ENCODE results near the gene NCOA1. TPM values are rescaled to one million over a fixed set of nuclear protein-coding genes. Genes with fewer than 3 reads are reported as not detected.

Gene NCOA1
- total RNA-seq, 3 donors from 2014 or later, result 34.8 to 55.6 (median 43.6) TPM

- peaks cover 2% of the 10 kb centered on the region for H3K4me1 ChIP-seq (ENCODE audit: low read depth)
- DNase-seq (no peak), ATAC-seq (no peak)
- TF ChIP-seq, protein P1, sequence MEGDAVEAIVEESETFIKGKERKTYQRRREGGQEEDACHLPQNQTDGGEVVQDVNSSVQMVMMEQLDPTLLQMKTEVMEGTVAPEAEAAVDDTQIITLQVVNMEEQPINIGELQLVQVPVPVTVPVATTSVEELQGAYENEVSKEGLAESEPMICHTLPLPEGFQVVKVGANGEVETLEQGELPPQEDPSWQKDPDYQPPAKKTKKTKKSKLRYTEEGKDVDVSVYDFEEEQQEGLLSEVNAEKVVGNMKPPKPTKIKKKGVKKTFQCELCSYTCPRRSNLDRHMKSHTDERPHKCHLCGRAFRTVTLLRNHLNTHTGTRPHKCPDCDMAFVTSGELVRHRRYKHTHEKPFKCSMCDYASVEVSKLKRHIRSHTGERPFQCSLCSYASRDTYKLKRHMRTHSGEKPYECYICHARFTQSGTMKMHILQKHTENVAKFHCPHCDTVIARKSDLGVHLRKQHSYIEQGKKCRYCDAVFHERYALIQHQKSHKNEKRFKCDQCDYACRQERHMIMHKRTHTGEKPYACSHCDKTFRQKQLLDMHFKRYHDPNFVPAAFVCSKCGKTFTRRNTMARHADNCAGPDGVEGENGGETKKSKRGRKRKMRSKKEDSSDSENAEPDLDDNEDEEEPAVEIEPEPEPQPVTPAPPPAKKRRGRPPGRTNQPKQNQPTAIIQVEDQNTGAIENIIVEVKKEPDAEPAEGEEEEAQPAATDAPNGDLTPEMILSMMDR (IDR thresholded peaks at IDR 0.05), result no peak
- no peaks in the 10 kb centered on the region for H3K36me3 ChIP-seq (ENCODE audit: low read depth)
- H3K4me3 ChIP-seq, result no peak overlapping the region
- H3K9me3 ChIP-seq, result no peaks in the 10 kb centered on the region
- intact Hi-C loops (cut with DNase I, micrococcal nuclease), result no loop called here
Observed at GRCh38 chr2:24510771-24511170, 19.7 kb downstream of the NCOA1 start.

GRCh38 chr2:24511198-24511597 is 20.1 kb downstream of the NCOA1 start:
- no peak for DNase-seq
- ATAC-seq, result no peak
- TF ChIP-seq, protein P1 (IDR thresholded peaks at IDR 0.05), result no peak
- peaks cover 2% of the 10 kb centered on the region for H3K4me1 ChIP-seq (ENCODE audit: low read depth)
- H3K4me3 ChIP-seq, result no peak overlapping the region
- intact Hi-C loops (cut with DNase I, micrococcal nuclease), result no loop called here
- no peaks in the 10 kb centered on the region for H3K9me3 ChIP-seq
- H3K36me3 ChIP-seq (ENCODE audit: low read depth), result no peaks in the 10 kb centered on the region

DNA sequence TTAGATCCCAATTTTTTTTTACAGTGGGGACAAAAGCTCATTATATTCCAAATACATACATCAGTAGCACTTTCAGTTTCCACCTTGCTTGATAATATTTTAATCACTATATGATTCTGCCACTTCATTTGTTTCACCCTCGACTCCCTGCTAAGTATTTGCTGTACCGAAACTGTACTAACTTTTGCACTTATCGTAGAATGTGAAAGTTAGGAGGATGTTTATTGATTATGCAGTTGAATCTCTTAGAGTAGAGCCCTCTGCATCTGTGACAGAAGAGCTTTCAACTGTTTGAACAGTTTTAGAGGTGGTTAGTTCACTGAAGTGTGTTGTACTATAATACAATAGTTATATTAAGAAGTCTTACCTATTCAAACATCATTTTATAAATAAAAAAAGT is 20.8 kb downstream of the NCOA1 start:
- Histone ChIP-seq H3K4me3 (no peak overlapping the region), H3K36me3 (ENCODE audit: low read depth) (no peaks in the 10 kb centered on the region), H3K9me3 (no peaks in the 10 kb centered on the region), H3K4me1 (ENCODE audit: low read depth) (peaks cover 2% of the 10 kb centered on the region)
- DNase-seq (no peak), ATAC-seq (no peak)
- intact Hi-C loops (cut with DNase I, micrococcal nuclease), result no loop called here
- TF ChIP-seq, protein P1 (IDR thresholded peaks at IDR 0.05), result no peak

DNA sequence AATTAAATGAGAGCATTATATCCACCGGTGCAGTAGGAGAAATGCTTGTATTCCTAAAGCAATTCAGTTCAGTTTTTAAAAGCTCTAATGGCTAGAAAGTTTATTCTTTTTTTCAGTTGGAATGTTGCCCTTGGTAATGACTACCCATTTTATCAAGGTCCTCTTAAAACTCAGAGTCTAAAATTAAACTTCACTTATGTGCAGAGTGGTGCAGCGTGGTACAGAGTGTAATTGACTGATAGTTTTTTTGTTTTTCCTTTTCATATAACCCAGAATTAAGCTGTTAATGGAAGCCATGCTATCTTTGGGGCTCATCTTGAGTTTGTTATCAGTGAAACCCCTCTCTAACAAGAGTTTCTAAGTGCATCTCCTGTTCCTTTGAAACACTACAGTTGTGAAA is 21.4 kb downstream of the NCOA1 start:
- TF ChIP-seq, protein P1 (IDR thresholded peaks at IDR 0.05), result no peak
- Histone ChIP-seq H3K4me3 (no peak overlapping the region), H3K36me3 (ENCODE audit: low read depth) (no peaks in the 10 kb centered on the region), H3K4me1 (ENCODE audit: low read depth) (peaks cover 2% of the 10 kb centered on the region), H3K9me3 (no peaks in the 10 kb centered on the region)
- intact Hi-C loops (cut with DNase I, micrococcal nuclease), result no loop called here
- ATAC-seq, result no peak
- DNase-seq, result no peak

DNA sequence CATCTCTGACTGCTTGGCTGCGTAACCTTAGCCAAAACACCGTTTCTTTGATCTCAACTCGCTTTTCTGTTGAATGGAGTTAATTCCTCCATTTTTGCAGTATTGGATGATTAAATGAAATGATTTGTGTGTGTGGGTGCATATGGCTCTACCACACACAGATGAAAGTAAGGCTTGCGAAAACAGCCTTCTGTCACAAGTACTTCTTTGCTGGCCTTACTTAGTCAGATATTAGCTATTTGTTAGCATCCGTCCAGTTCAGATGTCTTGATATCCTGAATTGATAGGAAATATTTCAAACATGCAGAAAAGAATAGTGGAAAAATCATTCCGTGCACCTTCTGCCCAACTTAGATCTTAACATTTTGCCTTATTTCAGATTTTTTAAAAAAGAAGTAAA is 21.8 kb downstream of the NCOA1 start:
- TF ChIP-seq, protein P1 (IDR thresholded peaks at IDR 0.05), result no peak
- H3K4me1 ChIP-seq (ENCODE audit: low read depth), result peaks cover 2% of the 10 kb centered on the region
- no peaks in the 10 kb centered on the region for H3K9me3 ChIP-seq
- intact Hi-C loops (cut with DNase I, micrococcal nuclease), result no loop called here
- DNase-seq (no peak), ATAC-seq (no peak)
- H3K4me3 ChIP-seq, result no peak overlapping the region
- no peaks in the 10 kb centered on the region for H3K36me3 ChIP-seq (ENCODE audit: low read depth)
